ENCODE results near the gene KRTAP5-4.
"Not testable (repeated sequence)": the region's sequence is repeated elsewhere in the genome, so short reads cannot be mapped to it uniquely, and the experiment has no call there.

The KRTAP5-4 gene

GRCh38 chr11:1600626-1601025 is 21.3 kb downstream of the KRTAP5-4 start:
- no peak for DNase-seq (ENCODE audit: low spot score)

- no peak for DNase-seq (ENCODE audit: low spot score)
Observed at GRCh38 chr11:1598816-1599215, 23.1 kb downstream of the KRTAP5-4 start.

GRCh38 chr11:1598406-1598805 is 23.5 kb downstream of the KRTAP5-4 start:
- not testable (repeated sequence) for DNase-seq (ENCODE audit: low spot score)

- no peak for DNase-seq (ENCODE audit: low spot score)
Observed at GRCh38 chr11:1597994-1598380, 24.0 kb downstream of the KRTAP5-4 start, which contains the start of gene KRTAP5-2. TSS of gene KRTAP5-2 (minus strand) at chr11:1598294. CDS start at chr11:1598250, 44 bp downstream.

- DNase-seq (ENCODE audit: low spot score): no peak
Observed at GRCh38 chr11:1597331-1597993, 24.5 kb downstream of the KRTAP5-4 start.

- DNase-seq (ENCODE audit: low spot score): not testable (repeated sequence)
Observed at GRCh38 chr11:1596576-1597121, 25.3 kb downstream of the KRTAP5-4 start.

- not testable (repeated sequence) for DNase-seq (ENCODE audit: low spot score)
Observed at GRCh38 chr11:1595994-1596575, 25.9 kb downstream of the KRTAP5-4 start.

- DNase-seq (ENCODE audit: low spot score): no peak
Observed at GRCh38 chr11:1592628-1593027, 29.3 kb downstream of the KRTAP5-4 start.

- no peak for DNase-seq (ENCODE audit: low spot score)
Observed at GRCh38 chr11:1589996-1590395, 31.9 kb downstream of the KRTAP5-4 start.

- not testable (repeated sequence) for DNase-seq (ENCODE audit: low spot score)
Observed at GRCh38 chr11:1589191-1589963, 32.6 kb downstream of the KRTAP5-4 start.

GRCh38 chr11:1586699-1587098 is 35.2 kb downstream of the KRTAP5-4 start:
- DNase-seq (ENCODE audit: low spot score): no peak

GRCh38 chr11:1584661-1585370 is 37.1 kb downstream of the KRTAP5-4 start, which contains the start of gene KRTAP5-1:
TSS of gene KRTAP5-1 (minus strand) at chr11:1585283. CDS start at chr11:1585249, 34 bp downstream.
- not testable (repeated sequence) for DNase-seq (ENCODE audit: low spot score)

GRCh38 chr11:1582909-1583308 is 39.0 kb downstream of the KRTAP5-4 start:
- not testable (repeated sequence) for DNase-seq (ENCODE audit: low spot score)

GRCh38 chr11:1581976-1582375 is 40.0 kb downstream of the KRTAP5-4 start:
- no peak for DNase-seq (ENCODE audit: low spot score)

GRCh38 chr11:1576825-1577224 is 45.1 kb downstream of the KRTAP5-4 start:
- DNase-seq (ENCODE audit: low spot score): no peak

GRCh38 chr11:1575756-1576155 is 46.2 kb downstream of the KRTAP5-4 start:
- not testable (repeated sequence) for DNase-seq (ENCODE audit: low spot score)

- no peak for DNase-seq (ENCODE audit: low spot score)
Observed at GRCh38 chr11:1574933-1575242, 47.0 kb downstream of the KRTAP5-4 start.

GRCh38 chr11:1574238-1574932 is 47.6 kb downstream of the KRTAP5-4 start:
- peak; percentile 45 for DNase-seq (ENCODE audit: low spot score)

GRCh38 chr11:1573903-1574237 is 48.1 kb downstream of the KRTAP5-4 start:
- no peak for DNase-seq (ENCODE audit: low spot score)

GRCh38 chr11:1573077-1573902 is 48.6 kb downstream of the KRTAP5-4 start:
- DNase-seq (ENCODE audit: low spot score): no peak
